Measurements from ENCODE around the gene TMEM184B.

Gene TMEM184B

DNA sequence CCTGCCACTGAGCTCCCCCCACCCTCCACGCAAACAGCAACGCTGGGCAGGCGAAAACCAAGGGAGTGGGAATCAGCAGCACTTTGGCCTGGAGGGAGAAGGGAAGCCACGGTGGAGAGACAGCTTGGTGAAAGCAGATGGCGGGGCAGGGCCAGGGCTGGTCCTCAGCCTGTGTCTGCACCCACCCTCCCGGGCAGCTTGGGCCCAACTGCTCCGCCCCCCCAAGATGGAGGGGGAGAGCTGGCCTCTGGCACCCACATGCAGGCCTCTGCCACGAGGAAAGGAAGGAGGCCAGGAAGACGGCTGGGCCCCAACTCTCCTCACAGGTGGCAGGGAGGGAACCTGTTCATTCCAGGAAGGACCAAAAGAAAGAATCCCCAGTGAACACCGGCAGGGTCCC is 53.2 kb downstream of the TMEM184B start:
- Histone ChIP-seq H3K4me3 (ENCODE audit: low read length, poor library complexity, severe bottlenecking) (no peak overlapping the region), H3K79me2 (ENCODE audit: insufficient read depth, low read length) (no peaks in the 10 kb centered on the region), H3K4me1 (ENCODE audit: insufficient read depth, low read length, poor library complexity, severe bottlenecking) (peaks cover 2% of the 10 kb centered on the region), H2AFZ (ENCODE audit: low read length) (no peak overlapping the region), H3K9me2 (replicated peaks; ENCODE audit: low read depth, low read length) (no peaks in the 10 kb centered on the region), H4K20me1 (ENCODE audit: insufficient read depth, low read length, poor library complexity, severe bottlenecking) (no peaks in the 10 kb centered on the region), H3F3A (ENCODE audit: low read depth) (no peaks in the 10 kb centered on the region), H3K4me2 (ENCODE audit: low read depth, low read length, poor library complexity, severe bottlenecking) (no peak overlapping the region), H3K9me3 (ENCODE audit: insufficient read depth, low read depth, low read length) (no peaks in the 10 kb centered on the region), H3K36me3 (ENCODE audit: insufficient read depth, low read length) (no peaks in the 10 kb centered on the region; the same call in 1 of the 2 replicates), H3K27me3 (ENCODE audit: insufficient read depth, low read length, poor library complexity, severe bottlenecking) (no peaks in the 10 kb centered on the region), H3K9ac (ENCODE audit: low read depth, low read length, poor library complexity, severe bottlenecking) (no peak overlapping the region)
- TF ChIP-seq EZH2phosphoT487 (IDR thresholded peaks at IDR 0.05; ENCODE audit: borderline replicate concordance) = no peak
- TF ChIP-seq, protein P1, sequence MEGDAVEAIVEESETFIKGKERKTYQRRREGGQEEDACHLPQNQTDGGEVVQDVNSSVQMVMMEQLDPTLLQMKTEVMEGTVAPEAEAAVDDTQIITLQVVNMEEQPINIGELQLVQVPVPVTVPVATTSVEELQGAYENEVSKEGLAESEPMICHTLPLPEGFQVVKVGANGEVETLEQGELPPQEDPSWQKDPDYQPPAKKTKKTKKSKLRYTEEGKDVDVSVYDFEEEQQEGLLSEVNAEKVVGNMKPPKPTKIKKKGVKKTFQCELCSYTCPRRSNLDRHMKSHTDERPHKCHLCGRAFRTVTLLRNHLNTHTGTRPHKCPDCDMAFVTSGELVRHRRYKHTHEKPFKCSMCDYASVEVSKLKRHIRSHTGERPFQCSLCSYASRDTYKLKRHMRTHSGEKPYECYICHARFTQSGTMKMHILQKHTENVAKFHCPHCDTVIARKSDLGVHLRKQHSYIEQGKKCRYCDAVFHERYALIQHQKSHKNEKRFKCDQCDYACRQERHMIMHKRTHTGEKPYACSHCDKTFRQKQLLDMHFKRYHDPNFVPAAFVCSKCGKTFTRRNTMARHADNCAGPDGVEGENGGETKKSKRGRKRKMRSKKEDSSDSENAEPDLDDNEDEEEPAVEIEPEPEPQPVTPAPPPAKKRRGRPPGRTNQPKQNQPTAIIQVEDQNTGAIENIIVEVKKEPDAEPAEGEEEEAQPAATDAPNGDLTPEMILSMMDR (conservative IDR thresholded peaks at IDR 0.05; ENCODE audit: low read length) = no peak

DNA sequence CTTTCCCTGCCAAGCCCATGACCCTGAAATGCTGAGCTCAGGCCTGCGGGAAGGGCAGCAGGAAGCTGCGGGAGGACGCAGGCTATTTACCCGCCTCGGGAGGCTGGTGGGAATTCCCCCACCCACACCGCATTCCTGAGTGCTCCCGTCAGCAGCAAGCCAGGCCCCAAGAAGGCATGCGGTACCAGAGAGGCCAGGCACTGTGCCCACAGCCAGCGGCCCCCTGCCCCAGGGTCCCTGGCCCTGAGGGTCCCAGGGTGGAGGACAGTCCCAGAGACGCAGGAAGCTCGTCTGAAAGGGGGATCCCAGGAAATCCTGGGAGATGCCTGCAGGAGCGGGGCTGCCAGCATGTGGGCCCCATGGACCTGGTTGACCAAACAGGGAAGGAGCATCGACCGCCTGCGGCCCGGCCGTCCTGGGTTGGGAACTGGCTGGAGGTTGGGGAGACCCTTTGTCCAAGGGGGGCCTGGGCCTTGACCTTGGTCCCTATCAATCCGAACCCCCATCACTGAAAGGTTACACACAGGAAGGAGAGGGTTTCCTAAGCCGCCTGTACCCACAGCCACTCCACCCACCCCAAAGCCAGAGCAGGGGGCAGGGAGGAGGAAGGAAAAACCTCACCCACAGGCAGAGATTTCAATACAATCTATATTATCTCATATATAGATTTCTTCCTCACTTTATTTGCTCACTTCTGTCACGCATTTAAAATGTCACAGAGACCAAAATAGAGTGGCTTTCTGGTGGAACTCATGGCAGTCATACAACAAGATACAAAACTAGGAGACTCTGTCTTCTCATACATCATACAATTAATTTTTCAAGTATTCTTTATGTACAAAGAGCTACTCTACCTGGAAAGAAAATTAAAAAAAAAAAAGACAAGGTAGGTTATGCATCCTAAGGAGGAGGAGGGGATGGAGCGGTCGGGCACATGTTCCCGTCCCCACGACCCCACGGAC is 53.9 kb downstream of the TMEM184B start:
- Histone ChIP-seq H3F3A (ENCODE audit: low read depth) (no peaks in the 10 kb centered on the region), H3K36me3 (ENCODE audit: insufficient read depth, low read length) (no peaks in the 10 kb centered on the region; the same call in 1 of the 2 replicates), H3K79me2 (ENCODE audit: insufficient read depth, low read length) (no peaks in the 10 kb centered on the region), H3K27me3 (ENCODE audit: insufficient read depth, low read length, poor library complexity, severe bottlenecking) (no peaks in the 10 kb centered on the region), H3K4me3 (ENCODE audit: low read length, poor library complexity, severe bottlenecking) (no peak overlapping the region), H3K9me3 (ENCODE audit: insufficient read depth, low read depth, low read length) (no peaks in the 10 kb centered on the region), H4K20me1 (ENCODE audit: insufficient read depth, low read length, poor library complexity, severe bottlenecking) (no peaks in the 10 kb centered on the region), H3K4me2 (ENCODE audit: low read depth, low read length, poor library complexity, severe bottlenecking) (no peak overlapping the region), H3K9me2 (replicated peaks; ENCODE audit: low read depth, low read length) (no peaks in the 10 kb centered on the region), H3K9ac (ENCODE audit: low read depth, low read length, poor library complexity, severe bottlenecking) (no peak overlapping the region), H2AFZ (ENCODE audit: low read length) (no peak overlapping the region), H3K4me1 (ENCODE audit: insufficient read depth, low read length, poor library complexity, severe bottlenecking) (peaks cover 2% of the 10 kb centered on the region)
- TF ChIP-seq EZH2phosphoT487 (IDR thresholded peaks at IDR 0.05; ENCODE audit: borderline replicate concordance) = no peak
- TF ChIP-seq, protein P1 (conservative IDR thresholded peaks at IDR 0.05; ENCODE audit: low read length) = no peak

DNA sequence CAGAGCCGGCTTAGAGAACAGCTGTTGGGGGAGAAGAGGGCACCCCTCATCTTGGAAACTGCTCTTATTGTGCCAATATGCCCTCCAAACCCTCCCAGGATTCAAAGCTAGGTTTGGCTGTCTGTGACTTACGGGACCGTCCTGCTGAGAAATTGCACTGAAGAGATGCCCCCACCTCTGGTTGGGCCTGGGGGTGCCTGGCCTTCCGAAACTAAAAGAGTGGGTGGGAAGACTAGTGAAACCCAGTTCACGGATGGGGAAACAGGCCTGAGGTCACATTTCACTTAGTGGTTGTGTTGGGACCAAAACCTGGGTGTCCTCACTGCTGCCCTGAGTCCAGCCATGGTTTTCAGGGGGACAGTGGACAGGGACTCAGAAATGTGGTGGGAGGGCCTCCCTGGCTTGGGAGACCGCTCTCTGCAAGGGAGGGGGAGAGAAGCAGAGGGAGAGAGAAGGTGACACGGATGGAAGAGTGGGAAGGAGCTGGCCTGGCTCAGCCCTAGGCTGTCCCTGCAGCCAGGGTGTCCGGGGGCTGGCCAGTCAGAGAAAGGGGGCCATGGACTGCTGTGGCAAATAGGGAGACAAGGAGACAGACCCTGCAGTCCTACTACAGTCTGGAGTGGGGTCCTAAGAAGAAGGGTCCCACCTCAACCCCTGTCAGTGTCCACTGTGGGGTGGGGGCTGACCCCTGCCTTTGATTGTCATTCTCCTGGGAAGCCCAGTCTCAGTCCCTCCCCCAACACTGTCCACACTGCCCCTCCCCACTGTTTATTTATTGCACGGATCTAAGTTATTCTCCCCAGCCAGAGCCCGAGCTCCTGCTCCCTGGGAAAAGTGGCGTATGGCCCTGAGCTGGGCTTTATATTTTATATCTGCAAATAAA is 57.4 kb downstream of the TMEM184B start:
- Histone ChIP-seq H3K27me3 (ENCODE audit: insufficient read depth, low read length, poor library complexity, severe bottlenecking) (no peaks in the 10 kb centered on the region), H3K9me2 (replicated peaks; ENCODE audit: low read depth, low read length) (no peaks in the 10 kb centered on the region), H3F3A (ENCODE audit: low read depth) (no peaks in the 10 kb centered on the region), H3K4me1 (ENCODE audit: insufficient read depth, low read length, poor library complexity, severe bottlenecking) (no peaks in the 10 kb centered on the region), H3K9me3 (ENCODE audit: insufficient read depth, low read depth, low read length) (no peaks in the 10 kb centered on the region), H3K9ac (ENCODE audit: low read depth, low read length, poor library complexity, severe bottlenecking) (no peak overlapping the region), H3K36me3 (ENCODE audit: insufficient read depth, low read length) (no peaks in the 10 kb centered on the region), H3K4me3 (ENCODE audit: low read length, poor library complexity, severe bottlenecking) (no peak overlapping the region), H3K4me2 (ENCODE audit: low read depth, low read length, poor library complexity, severe bottlenecking) (no peak overlapping the region), H4K20me1 (ENCODE audit: insufficient read depth, low read length, poor library complexity, severe bottlenecking) (no peaks in the 10 kb centered on the region), H3K79me2 (ENCODE audit: insufficient read depth, low read length) (no peaks in the 10 kb centered on the region), H2AFZ (ENCODE audit: low read length) (no peak overlapping the region)
- TF ChIP-seq, protein P1 (conservative IDR thresholded peaks at IDR 0.05; ENCODE audit: low read length) = no peak
- no peak for TF ChIP-seq EZH2phosphoT487 (IDR thresholded peaks at IDR 0.05; ENCODE audit: borderline replicate concordance)

Data from Loucy (cell line).